ENCODE results near the gene CEP83. TPM values are rescaled to one million over a fixed set of nuclear protein-coding genes. Genes with fewer than 3 reads are reported as not detected.

The CEP83 gene
- total RNA-seq, 1 donor from 2014 or later = 13.4 TPM

DNA sequence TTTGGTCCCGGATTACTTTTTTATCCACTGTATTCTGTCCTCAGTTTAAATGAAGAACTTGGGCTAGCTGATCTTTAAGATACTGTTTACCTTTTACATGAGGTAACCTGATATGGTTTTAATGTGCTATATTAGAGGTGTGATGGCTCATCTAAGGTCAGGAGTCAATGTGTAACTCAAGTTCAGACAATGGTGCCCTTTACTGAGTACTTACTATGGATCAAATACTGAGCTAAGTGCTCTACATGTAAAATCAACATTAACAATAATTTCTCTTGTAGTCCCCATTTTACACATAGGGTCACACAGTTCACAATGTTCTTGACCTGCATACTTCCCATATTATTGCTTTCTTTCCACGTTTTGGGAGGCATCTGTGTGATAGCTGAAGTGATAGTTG is 79.2 kb downstream of the CEP83 start:
- TF ChIP-seq, protein P1, sequence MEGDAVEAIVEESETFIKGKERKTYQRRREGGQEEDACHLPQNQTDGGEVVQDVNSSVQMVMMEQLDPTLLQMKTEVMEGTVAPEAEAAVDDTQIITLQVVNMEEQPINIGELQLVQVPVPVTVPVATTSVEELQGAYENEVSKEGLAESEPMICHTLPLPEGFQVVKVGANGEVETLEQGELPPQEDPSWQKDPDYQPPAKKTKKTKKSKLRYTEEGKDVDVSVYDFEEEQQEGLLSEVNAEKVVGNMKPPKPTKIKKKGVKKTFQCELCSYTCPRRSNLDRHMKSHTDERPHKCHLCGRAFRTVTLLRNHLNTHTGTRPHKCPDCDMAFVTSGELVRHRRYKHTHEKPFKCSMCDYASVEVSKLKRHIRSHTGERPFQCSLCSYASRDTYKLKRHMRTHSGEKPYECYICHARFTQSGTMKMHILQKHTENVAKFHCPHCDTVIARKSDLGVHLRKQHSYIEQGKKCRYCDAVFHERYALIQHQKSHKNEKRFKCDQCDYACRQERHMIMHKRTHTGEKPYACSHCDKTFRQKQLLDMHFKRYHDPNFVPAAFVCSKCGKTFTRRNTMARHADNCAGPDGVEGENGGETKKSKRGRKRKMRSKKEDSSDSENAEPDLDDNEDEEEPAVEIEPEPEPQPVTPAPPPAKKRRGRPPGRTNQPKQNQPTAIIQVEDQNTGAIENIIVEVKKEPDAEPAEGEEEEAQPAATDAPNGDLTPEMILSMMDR (IDR thresholded peaks at IDR 0.05; ENCODE audit: partially characterized antibody, unreplicated experiment) = no peak
- H3K27me3 Mint-ChIP-seq (ENCODE audit: unreplicated experiment) = no peaks in the 10 kb centered on the region
- no peaks in the 10 kb centered on the region for H3K9me3 Mint-ChIP-seq (ENCODE audit: unreplicated experiment)
- no peak overlapping the region for H3K27ac Mint-ChIP-seq (ENCODE audit: unreplicated experiment)
- peaks cover 9% of the 10 kb centered on the region for H3K4me1 Mint-ChIP-seq (ENCODE audit: low read depth, unreplicated experiment)
- H3K4me3 Mint-ChIP-seq (ENCODE audit: unreplicated experiment) = no peak overlapping the region
- no peak for DNase-seq
- H3K36me3 Mint-ChIP-seq (ENCODE audit: unreplicated experiment) = peaks cover 15% of the 10 kb centered on the region

DNA sequence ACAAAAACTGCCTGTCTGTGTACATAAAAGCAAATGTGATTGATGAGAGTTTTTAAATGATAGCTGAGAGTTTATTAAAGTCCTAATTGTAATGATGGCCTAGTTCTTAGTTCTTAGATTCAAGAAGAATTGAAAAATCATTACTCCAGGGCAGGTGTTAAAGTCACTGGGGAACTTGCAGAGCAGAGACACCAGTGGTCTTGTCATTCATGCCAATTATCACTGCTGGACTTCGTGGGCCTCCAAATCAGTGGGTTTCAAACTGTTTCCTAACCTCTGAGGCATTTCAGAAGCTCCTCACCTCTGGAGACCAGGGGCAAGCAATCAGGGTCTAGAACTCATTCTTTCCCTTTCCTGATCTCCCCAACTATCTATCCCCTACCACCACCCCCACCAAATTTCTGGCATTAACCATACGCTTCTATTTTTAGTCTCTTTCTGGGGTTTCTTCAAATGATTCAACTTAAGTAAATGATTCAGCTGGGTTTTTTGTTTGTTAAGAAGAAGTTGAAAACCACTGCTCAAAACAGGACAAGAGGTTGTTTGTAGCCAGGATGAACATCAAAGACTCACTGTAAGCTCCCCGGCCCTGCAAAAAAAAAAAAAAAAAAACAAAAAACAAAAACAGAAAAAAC is 80.1 kb downstream of the CEP83 start:
- Mint-ChIP-seq H3K27me3 (ENCODE audit: unreplicated experiment) (no peaks in the 10 kb centered on the region), H3K9me3 (ENCODE audit: unreplicated experiment) (no peaks in the 10 kb centered on the region), H3K4me3 (ENCODE audit: unreplicated experiment) (no peak overlapping the region), H3K36me3 (ENCODE audit: unreplicated experiment) (peaks cover 6% of the 10 kb centered on the region), H3K27ac (ENCODE audit: unreplicated experiment) (no peak overlapping the region), H3K4me1 (ENCODE audit: low read depth, unreplicated experiment) (peaks cover 9% of the 10 kb centered on the region)
- TF ChIP-seq, protein P1 (IDR thresholded peaks at IDR 0.05; ENCODE audit: partially characterized antibody, unreplicated experiment) = no peak
- DNase-seq = no peak

DNA sequence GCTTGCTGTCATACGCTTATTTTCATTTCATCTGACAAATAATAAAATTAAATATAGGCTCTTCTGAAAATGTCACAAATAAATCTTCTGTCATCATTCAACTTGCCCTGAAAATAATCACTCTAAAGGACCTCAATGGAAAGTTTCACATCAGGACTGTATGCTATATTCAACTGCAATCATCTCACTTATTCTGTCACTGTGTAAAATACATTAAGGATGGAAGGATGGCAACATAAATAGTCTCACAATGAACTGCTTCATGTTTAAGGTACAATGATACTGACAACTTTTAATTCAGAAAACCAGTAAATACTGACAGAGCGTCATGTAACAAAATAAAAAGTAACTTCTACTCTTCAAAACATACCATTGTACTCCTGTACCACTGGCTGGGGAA is 82.1 kb downstream of the CEP83 start:
- Mint-ChIP-seq H3K4me1 (ENCODE audit: low read depth, unreplicated experiment) (peaks cover 9% of the 10 kb centered on the region), H3K9me3 (ENCODE audit: unreplicated experiment) (no peaks in the 10 kb centered on the region), H3K36me3 (ENCODE audit: unreplicated experiment) (no peaks in the 10 kb centered on the region), H3K27ac (ENCODE audit: unreplicated experiment) (no peak overlapping the region), H3K27me3 (ENCODE audit: unreplicated experiment) (no peaks in the 10 kb centered on the region), H3K4me3 (ENCODE audit: unreplicated experiment) (no peak overlapping the region)
- TF ChIP-seq, protein P1 (IDR thresholded peaks at IDR 0.05; ENCODE audit: partially characterized antibody, unreplicated experiment) = no peak
- no peak for DNase-seq

DNA sequence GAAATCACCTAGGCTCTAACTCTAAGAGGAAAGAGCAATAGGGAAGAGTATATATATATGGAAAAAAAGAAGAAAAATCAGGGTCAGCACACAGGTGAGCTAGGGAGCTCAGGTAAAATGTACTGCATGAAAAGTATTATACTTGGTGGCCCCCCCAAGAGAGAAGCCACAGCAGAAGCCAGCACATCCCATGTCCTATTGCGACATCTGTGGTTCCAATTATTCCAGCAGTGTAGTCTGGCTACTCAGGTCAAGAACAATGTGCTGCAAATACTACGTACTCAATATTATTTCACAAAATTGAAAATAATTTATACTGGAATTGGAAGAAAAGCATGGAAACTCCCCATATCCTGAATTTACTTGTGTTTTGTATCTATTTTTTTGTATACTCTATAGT is 85.5 kb downstream of the CEP83 start:
- H3K9me3 Mint-ChIP-seq (ENCODE audit: unreplicated experiment) = no peaks in the 10 kb centered on the region
- no peak overlapping the region for H3K27ac Mint-ChIP-seq (ENCODE audit: unreplicated experiment)
- TF ChIP-seq, protein P1 (IDR thresholded peaks at IDR 0.05; ENCODE audit: partially characterized antibody, unreplicated experiment) = no peak
- no peak for DNase-seq
- H3K4me3 Mint-ChIP-seq (ENCODE audit: unreplicated experiment) = no peak overlapping the region
- H3K36me3 Mint-ChIP-seq (ENCODE audit: unreplicated experiment) = no peaks in the 10 kb centered on the region
- H3K27me3 Mint-ChIP-seq (ENCODE audit: unreplicated experiment) = no peaks in the 10 kb centered on the region
- peaks cover 2% of the 10 kb centered on the region for H3K4me1 Mint-ChIP-seq (ENCODE audit: low read depth, unreplicated experiment)

DNA sequence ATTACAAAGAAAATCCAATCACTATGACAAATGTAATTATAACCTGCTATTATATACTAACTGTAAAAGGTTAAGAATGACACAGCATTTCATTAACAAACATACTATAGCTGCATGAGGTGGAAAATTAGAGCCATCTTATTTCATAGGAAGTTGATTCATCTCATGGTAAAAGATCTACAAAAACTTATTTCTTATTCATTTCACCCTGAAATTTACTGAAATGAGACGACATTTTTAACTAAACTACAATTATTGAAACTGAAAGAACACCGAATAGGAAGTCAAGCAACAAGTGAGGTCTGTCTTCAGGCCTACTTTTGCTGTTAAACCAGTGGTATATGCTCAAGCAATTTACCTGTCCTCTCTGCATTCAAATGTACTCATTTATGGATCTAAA is 87.2 kb downstream of the CEP83 start:
- TF ChIP-seq, protein P1 (IDR thresholded peaks at IDR 0.05; ENCODE audit: partially characterized antibody, unreplicated experiment) = no peak
- H3K36me3 Mint-ChIP-seq (ENCODE audit: unreplicated experiment) = no peaks in the 10 kb centered on the region
- no peaks in the 10 kb centered on the region for H3K27me3 Mint-ChIP-seq (ENCODE audit: unreplicated experiment)
- H3K9me3 Mint-ChIP-seq (ENCODE audit: unreplicated experiment) = no peaks in the 10 kb centered on the region
- H3K4me1 Mint-ChIP-seq (ENCODE audit: low read depth, unreplicated experiment) = no peaks in the 10 kb centered on the region
- no peak overlapping the region for H3K27ac Mint-ChIP-seq (ENCODE audit: unreplicated experiment)
- no peak overlapping the region for H3K4me3 Mint-ChIP-seq (ENCODE audit: unreplicated experiment)
- DNase-seq = no peak
